ENCODE measurements around the gene ZNF77.

- TF ChIP-seq POLR2A (IDR thresholded peaks at IDR 0.05): no peak
- TF ChIP-seq, protein P1, sequence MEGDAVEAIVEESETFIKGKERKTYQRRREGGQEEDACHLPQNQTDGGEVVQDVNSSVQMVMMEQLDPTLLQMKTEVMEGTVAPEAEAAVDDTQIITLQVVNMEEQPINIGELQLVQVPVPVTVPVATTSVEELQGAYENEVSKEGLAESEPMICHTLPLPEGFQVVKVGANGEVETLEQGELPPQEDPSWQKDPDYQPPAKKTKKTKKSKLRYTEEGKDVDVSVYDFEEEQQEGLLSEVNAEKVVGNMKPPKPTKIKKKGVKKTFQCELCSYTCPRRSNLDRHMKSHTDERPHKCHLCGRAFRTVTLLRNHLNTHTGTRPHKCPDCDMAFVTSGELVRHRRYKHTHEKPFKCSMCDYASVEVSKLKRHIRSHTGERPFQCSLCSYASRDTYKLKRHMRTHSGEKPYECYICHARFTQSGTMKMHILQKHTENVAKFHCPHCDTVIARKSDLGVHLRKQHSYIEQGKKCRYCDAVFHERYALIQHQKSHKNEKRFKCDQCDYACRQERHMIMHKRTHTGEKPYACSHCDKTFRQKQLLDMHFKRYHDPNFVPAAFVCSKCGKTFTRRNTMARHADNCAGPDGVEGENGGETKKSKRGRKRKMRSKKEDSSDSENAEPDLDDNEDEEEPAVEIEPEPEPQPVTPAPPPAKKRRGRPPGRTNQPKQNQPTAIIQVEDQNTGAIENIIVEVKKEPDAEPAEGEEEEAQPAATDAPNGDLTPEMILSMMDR (IDR thresholded peaks at IDR 0.05): no peak
Measured at GRCh38 chr19:2977001-2977745, 32.4 kb upstream of the ZNF77 start, which contains the start of gene TLE6.
